Transverse colon (tissue), 4 donors: ENCODE data around the gene PLAAT5.

Experiments
- EP300 ChIP-seq: sonication (generic); formaldehyde crosslinking; IDR thresholded peaks from one replicate; pipeline ENCODE4 v1.6.1; 2017; ENCODE audit warnings: antibody characterized with exemption, low read depth
- POLR2A ChIP-seq: fragments of 450-650 bp; IDR thresholded peaks from one replicate; pipeline ENCODE4 v1.6.1; 2016; ENCODE audit warnings: antibody characterized with exemption, mild to moderate bottlenecking, moderate library complexity
- POLR2AphosphoS5 ChIP-seq, 3 donors: sonication (generic); formaldehyde crosslinking; IDR thresholded peaks; one replicate each; pipeline ENCODE4 v1.6.1; 2016; ENCODE audit warnings: antibody characterized with exemption in 3 of 3
- TF ChIP-seq, protein P1 (sequence below), 5 experiments: fragments of 200-600 bp in 3 of 5; fragments of 450-650 bp in 2 of 5; sonication (generic) in 3 of 5; IDR thresholded peaks; 1 replicate in 2 of 5; 2 replicates in 3 of 5; pipeline ENCODE4 v1.5.1; 2016 to 2017; ENCODE audit warnings: antibody characterized with exemption in 5 of 5, inconsistent platforms in 3 of 5, mild to moderate bottlenecking in 2 of 5, moderate library complexity in 1 of 5

GRCh38 chr11:63520606-63521170, 29.7 kb upstream of the PLAAT5 start:
- TF ChIP-seq POLR2A (no peak), EP300 (no peak), POLR2AphosphoS5 (IDR thresholded peaks at IDR 0.05) (no peak)
- TF ChIP-seq, protein P1, sequence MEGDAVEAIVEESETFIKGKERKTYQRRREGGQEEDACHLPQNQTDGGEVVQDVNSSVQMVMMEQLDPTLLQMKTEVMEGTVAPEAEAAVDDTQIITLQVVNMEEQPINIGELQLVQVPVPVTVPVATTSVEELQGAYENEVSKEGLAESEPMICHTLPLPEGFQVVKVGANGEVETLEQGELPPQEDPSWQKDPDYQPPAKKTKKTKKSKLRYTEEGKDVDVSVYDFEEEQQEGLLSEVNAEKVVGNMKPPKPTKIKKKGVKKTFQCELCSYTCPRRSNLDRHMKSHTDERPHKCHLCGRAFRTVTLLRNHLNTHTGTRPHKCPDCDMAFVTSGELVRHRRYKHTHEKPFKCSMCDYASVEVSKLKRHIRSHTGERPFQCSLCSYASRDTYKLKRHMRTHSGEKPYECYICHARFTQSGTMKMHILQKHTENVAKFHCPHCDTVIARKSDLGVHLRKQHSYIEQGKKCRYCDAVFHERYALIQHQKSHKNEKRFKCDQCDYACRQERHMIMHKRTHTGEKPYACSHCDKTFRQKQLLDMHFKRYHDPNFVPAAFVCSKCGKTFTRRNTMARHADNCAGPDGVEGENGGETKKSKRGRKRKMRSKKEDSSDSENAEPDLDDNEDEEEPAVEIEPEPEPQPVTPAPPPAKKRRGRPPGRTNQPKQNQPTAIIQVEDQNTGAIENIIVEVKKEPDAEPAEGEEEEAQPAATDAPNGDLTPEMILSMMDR (IDR thresholded peaks at IDR 0.05), result no peak
